OCI-M2 (cell line): ENCODE results near the gene KITLG.
"Not testable (repeated sequence)": the region's sequence is repeated elsewhere in the genome, so short reads cannot be mapped to it uniquely, and the experiment has no call there.

Experiments
- DNase-seq: peaks from one replicate; lab custom pipeline; 2025; ENCODE audit not compliant: unreplicated experiment; lab: John Stamatoyannopoulos, UW

The KITLG gene

DNA sequence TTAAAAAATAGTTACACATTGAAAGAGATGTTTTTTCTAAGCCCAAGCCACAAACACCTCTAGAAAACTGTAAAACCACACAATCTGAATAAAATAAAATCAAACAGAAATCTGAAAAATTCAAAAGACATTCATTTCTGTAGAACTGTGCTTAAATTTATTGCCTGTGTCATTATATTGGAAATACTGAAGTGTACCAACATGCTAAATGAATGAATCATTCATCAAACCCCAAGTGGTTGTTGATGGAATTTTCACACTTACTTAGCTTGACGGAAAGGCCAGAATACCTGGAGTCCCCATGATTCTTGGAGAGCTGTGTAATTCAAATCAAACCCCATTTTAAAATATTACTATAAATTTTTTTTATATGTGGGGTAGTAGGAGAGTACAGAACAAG lies 2.7 kb downstream of the KITLG start:
- no peak for DNase-seq

DNA sequence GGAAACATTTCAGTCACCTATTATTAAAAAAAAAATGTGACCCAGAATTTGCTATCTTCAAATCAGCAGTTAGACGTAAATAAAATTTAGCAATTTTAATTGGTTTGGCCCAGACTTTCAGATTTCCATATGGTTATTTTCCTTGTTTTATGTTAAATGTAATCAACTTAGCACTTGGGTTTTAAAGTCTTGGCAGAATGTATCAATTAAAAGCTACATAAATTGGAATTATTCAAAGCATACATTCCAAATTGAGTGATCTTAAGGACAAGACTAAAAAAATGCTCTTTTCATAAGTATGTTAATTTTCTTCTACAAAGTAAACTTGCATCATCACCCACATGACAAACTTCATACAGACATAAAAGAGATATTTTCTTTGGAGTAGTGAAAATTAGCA lies 3.4 kb downstream of the KITLG start:
- no peak for DNase-seq

GRCh38 chr12:88575361-88575970 lies 4.8 kb downstream of the KITLG start:
- no peak for DNase-seq

GRCh38 chr12:88574278-88574677 lies 6.0 kb downstream of the KITLG start:
- no peak for DNase-seq

DNA sequence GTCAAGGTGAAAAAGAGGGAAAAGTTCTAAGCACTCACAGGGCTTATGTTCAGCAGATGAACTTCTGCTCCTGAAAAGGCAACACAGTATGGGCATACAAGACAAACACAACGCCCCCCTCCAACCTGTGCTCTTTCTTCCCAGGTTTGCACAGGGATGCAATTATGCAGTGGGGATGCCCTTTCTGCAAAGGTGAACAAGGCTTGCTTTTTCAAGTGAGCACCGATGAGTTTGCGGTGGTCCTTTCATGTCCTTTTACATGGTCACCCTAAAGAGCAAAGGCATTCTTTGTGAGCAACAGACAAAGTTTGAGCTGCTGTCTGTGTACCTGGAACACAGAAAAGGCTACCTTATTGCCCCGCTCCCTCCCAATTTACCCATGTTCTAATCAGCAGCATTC lies 6.7 kb downstream of the KITLG start:
- DNase-seq = no peak

GRCh38 chr12:88572781-88573549 lies 7.3 kb downstream of the KITLG start:
- DNase-seq = no peak

DNA sequence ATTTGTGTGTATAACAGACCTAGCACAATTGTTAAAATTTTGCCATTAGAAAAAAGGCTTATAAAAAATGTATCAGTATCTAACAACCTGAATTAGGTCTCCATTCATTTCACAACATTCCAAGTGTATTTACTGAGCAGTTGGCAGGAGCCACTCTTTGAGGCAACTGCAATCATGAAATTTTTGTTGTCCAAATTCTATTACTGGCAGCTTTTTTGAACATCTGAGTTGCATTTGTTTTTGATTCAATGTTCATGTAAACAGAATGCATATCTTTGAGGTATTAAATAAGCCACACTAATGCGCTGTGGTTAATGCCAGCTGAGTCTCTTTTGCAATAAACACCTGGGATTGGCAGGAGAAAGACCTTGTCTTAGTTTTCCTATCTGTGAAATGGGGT lies 8.7 kb downstream of the KITLG start:
- no peak for DNase-seq

DNA sequence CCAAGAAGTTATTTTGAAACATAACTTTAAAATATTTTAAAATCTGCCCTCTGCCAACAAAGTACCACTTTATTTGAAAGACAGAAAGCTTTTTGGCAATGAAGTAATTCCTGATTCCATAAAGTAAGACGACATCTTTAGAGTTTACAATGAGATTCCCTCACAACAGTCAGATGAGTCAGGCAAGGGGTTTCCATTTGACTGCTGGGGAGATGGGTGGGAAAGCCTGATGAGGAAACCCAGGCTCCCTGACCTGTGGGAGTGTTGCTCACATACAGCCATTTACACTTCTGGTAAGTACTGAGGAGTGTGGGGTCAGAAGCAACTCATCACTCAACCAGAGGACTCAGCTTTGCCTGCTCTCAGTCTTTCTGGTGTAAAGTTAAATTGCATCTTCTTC lies 10.2 kb downstream of the KITLG start:
- DNase-seq = no peak

DNA sequence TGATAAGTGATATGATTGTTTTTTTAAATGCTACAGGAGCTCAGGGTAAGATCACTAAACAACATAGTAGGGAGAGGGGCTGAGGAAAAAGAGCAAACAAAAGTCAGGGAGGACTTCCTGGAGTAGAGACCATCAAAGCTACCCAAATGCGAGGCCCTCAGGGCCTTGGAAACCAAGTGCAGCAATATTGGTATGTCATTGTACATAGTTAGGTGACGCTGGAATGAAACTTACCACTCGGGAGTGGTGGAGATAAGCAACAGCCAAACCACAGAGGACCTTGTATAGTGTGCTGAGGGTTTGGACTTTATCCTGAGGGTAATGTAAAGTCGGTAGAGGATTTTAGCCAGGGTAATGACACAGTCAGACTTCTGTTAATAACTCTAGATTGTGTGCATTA lies 13.8 kb downstream of the KITLG start:
- DNase-seq = no peak

- no peak for DNase-seq
Measured at GRCh38 chr12:88562846-88563582, 17.3 kb downstream of the KITLG start.

DNA sequence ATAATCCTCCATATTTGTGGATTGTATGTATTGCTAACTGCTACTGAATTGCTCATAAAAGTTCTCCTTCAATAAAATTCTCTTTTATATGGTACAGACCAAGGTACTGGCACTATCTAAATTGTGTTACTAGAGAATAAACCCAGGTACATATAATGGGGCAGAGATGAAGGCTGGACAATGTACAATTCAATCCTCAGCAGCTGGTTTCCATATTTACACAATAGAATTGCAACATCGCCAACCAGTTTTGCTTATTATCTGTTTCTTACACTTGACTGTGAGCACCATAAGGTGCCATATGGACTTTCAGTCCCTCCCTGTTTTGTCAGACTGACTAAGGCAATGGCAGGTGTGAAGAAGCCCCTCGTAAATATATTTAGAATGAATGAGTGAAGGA lies 18.1 kb downstream of the KITLG start:
- no peak for DNase-seq

- no peak for DNase-seq
Measured at GRCh38 chr12:88559772-88560171, 20.5 kb downstream of the KITLG start.

DNA sequence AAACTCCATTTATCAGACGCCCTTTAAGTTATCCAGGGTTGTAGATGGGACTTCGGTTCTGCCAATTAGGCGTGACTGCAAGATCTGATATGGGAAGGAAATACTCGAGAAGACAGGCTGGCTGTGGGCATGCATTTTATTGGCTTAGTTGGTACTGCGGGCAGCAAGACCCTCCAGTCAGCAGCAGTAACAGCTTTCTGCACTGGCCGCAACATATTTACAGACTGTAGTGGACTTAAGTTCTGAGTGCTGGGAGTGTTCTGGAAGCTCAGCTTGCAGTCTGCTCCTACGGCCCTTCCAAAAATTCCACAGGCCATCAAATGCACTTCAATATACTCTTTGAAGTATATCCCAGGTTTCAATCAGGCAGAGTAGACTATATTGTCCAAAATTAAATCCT lies 21.1 kb downstream of the KITLG start:
- DNase-seq = no peak

DNA sequence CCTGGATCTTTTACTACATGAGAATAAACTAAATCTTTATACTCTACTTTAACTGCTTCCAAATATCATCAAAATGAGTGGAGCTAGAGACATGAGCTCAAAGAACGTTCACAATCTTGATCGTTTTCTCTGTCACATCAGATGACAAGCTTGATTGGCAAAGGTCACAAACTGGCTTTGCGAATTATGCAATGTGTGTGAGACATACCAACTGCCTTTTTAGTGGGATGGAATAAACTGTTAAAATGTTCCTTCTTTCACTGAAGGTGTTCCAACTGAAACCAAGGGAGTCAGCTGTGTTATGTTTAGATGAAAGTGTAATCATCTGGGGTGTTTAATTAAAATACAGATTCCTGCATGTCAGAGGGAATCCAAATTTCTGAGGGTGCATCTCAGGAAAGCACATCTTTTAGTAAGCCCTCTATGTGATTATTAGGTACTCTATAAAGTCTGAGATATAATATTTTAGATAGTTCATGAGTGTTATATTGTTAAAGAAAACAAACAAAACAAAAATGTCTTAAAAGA lies 21.9 kb downstream of the KITLG start:
- DNase-seq = no peak

DNA sequence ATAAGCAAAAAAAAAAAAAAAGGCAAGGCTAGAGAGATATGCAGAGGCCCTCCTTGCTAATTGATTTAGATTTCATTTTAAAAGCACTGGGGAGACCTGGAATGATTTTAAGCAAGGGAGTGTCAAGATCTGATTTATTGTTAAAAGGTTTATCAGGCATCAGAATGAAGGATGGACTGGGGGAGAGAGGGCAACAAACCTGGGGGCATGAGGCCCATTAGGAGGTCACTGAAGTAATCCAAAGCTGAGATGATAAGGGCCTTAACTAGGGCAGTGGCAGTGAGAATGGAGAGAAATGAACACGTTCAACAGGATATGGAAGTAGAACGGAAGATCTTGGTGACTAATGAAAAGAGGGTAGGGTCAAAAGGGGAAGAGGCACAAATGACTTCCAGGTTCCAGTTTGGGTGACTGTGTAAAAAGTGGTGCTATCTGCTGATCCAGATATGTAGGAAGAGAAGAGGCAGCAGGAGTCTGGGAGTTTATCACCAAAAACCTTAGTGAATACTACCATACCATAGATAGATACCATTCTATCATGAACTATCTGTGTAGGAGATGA lies 24.0 kb downstream of the KITLG start:
- DNase-seq = no peak

GRCh38 chr12:88553941-88554658 lies 26.2 kb downstream of the KITLG start:
- no peak for DNase-seq

- DNase-seq = no peak
Measured at GRCh38 chr12:88552610-88553079, 27.6 kb downstream of the KITLG start.

GRCh38 chr12:88549929-88550328 lies 30.3 kb downstream of the KITLG start:
- no peak for DNase-seq

DNA sequence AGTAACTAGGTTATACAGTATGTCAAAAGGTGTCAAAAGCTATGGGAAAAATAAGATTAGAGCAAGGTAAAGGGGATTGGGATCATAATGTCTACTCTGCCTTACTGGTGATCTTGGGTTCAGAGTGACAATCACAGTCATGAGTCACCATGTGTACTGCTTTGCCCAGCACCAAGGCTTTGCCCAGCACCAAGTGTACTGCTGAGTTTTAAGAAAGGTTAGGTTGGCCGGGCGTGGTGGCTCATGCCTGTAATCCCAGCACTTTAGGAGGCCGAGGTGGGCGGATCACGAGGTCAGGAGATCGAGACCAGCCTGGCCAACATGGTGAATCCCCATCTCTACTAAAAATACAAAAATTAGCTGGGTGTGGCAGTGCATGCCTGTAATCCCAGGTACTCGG lies 32.3 kb downstream of the KITLG start:
- DNase-seq = not testable (repeated sequence)

DNA sequence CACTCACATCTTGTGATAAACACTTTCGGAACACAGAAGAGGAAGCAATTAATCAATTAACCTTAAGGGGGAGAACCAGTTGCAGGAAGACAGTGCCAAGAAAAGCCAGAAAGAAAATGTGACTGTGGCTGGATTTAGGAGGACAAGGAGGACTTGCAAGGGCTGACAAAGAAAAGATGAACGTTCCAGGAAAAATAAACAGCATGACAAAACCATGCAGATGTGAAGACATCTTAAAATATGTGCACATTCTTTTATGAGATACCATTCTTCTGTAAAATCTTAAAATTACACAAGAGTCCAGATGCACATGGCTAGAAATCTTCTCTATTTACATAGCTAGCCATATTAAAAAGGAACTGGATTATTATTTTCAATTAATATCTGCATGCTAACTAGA lies 33.4 kb downstream of the KITLG start:
- DNase-seq = no peak

- DNase-seq = no peak
Measured at GRCh38 chr12:88546226-88546625, 34.0 kb downstream of the KITLG start.
